NCI-H774 (cell line): ENCODE data around the gene CHST12.
"Not testable (repeated sequence)": the region's sequence is repeated elsewhere in the genome, so short reads cannot be mapped to it uniquely, and the experiment has no call there.

Experiments used
- DNase-seq: peaks from one replicate; lab custom pipeline; 2025; lab: John Stamatoyannopoulos, UW

The CHST12 gene

DNA sequence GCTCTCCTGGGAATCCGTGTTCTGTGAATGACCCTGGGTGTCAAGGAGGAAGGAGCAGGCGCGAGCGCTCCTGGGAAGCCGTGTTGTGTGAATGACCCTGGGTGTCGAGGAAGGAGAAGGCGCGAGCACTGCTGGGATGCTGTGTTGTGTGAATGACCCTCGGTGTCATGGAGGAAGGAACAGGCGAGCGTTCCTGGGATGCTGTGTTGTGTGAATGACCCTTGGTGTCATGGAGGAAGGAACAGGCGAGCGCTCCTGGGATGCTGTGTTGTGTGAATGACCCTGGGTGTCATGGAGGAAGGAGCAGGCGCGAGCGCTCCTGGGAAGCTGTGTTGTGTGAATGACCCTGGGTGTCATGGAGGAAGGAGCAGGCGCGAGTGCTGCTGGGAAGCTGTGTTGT lies 25.3 kb upstream of the CHST12 start:
- DNase-seq, result not testable (repeated sequence)

DNA sequence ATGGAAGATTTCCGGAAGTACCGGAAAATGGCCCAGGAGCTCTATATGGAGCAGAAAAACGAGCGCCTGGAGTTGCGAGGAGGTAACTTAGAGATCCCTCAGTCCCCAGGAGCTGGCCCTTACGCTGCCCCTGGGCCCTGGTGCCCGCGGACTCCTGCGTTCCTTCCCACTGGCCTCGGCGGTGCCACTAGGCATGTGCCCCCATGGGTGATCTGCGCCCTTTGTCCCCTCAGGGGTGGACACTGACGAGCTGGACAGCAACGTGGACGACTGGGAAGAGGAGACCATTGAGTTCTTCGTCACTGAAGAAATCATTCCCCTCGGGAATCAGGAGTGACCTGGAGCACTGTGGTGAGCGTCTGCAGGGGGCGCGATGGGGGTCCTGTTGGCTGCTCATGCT lies 24.2 kb upstream of the CHST12 start:
- DNase-seq, result no peak

DNA sequence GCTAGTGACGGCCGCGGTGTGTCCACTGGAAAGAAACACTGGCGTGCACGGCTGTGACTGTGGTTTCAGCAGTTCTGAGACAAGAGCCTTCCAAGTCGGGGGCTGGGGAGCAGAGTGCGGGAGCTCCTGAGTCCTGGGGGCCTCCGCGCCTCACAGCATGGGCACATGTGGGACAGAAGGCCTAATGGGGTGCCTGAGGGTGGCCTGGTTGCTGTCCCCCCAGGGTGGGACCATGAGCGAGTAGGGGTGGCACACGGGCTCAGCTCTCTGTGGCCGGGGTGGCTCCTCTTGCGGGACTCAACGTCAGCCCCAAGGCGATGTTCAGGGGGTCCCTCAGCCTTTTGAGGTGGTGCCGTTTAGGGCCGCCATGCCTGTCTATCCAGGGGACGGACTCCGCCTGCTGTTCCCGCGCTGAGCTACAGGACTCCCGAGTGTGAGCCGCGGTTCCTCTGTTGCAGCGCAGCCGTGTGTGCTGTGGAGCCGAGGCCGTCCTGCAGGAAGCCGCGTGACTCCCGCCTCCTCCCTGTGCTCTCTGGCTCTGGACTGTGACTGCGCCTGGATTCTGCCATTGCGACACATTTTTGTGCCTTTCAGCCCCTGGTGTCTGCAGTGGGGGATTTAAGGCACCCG lies 23.5 kb upstream of the CHST12 start:
- DNase-seq, result no peak

- DNase-seq, result no peak
Observed at GRCh38 chr7:2380461-2380860, 22.9 kb upstream of the CHST12 start.

DNA sequence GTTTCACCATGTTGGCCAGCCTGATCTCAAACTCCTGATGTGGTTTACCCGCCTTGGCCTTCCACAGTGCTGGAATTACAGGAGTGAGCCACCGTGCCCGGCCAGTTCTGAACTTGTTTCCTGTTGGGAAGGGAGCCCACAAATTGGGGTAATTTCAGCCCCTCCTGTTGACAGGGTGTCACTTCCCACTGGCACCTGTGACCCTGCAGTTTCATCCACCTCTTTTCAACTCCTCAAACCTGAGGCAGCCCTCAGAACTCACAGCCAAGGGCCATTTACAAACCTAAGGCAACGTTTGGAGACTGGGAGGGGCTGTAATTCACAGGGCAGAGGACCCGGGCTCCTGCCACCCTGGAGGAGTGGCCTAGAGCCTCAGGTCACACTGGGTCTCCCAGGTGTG lies 22.2 kb upstream of the CHST12 start:
- DNase-seq, result no peak

- DNase-seq, result no peak
Observed at GRCh38 chr7:2381881-2382509, 21.4 kb upstream of the CHST12 start.

DNA sequence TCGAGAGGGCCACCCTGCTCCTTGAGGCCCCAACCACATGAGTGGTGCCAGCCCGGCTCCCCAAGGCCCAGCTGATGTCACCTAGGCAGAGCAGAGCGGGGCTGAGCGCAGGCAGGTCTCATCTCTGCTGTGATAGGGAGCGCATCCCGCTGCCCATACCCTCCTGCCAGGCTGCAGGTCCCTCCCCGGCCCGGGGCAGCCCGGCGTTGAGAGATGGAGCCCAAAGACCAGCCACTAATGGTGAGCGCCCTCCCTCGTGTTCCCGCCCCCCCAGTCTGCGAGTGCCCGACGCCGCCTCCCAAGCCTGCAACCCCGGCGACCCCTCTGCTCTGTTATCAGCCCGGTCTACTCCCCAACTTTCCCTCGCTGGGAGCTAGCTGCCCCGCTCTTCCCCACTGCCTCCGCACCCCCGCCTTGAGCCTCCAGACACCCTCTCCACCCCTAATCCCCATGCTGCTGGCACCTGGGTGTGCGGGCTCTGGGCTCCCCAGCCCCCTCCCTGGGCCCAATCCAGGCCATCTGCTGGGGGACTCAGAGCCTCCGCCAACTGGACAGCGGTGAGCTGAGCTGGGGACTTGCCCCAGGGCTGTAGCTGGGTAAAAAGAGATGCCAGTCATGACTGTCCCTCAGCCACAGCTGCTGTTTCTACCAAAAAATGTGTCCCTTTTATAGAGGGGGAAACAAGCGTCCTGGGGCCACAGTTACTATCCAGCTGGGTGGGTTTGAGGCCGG lies 19.7 kb upstream of the CHST12 start:
- DNase-seq, result no peak

- DNase-seq, result no peak
Observed at GRCh38 chr7:2384354-2385243, 18.8 kb upstream of the CHST12 start.

- DNase-seq, result not testable (repeated sequence)
Observed at GRCh38 chr7:2386122-2386521, 17.3 kb upstream of the CHST12 start.

DNA sequence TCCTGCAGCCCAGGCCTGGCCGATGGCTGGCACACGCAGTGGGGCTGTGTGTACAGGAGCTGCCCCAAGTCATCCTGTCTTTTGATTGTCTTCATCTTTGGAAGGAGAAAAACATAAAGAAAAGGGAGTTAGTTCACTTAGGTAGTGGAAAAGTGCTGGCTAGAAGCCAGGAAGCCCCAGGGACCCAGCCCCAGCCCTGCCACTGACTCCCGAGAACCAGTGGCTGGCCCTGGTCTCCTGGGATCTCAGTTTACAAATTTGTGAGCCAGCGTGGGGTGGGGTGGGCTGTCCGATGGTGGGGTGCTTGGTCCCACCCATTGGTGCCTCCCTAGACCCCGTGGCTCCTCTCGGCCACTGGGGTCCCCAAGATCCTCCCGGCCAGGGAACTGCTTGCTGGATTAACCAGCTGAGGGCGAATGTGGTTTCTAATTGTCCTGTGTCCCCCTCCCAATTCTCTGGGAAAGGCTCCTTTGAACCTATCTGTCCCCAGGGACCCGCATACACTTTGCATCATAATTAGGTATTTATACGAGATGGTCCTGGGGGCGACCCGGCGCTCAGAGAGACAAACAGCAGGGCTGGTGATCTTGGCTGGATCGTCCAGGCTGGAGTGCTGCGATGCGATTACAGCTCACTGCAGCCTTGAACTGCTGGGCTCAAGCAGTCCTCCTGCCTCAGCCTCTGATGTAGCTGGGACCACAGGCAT lies 16.3 kb upstream of the CHST12 start:
- no peak for DNase-seq

DNA sequence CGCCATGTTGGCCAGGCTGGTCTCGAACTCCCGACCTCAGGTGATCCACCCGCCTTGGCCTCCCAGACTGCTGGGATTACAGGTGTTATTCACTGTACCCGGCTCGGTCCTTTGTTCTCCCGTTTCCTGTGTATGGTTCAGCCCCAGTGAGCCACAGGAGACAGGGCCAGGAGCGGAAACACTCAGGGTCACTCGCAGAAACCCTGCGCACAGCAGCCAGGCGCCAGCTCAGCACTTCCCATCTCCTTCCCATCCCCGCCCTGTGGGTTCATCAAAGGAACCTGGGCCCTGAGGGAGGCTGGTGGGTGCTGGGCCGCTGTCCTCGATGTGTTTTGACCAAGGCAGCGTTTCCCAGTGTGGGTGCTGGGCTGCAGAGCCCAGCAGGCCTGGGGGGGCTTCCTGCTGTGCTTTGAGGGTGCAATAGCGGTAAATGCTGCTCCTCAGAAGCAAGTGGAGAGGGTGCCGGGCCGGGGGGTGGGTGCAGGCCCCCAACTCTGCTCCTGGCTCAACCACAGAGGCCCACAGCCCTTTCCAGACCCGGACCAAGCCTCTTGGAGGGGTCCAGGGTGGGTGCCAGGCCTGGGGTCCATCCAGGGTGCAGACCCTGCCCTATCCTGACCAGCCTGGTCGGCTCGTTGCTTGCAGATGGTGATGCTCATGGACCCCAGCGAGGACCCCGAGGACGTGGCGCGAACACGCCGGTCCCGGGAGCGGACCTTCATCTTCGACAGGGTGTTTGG lies 15.3 kb upstream of the CHST12 start:
- DNase-seq, result no peak

DNA sequence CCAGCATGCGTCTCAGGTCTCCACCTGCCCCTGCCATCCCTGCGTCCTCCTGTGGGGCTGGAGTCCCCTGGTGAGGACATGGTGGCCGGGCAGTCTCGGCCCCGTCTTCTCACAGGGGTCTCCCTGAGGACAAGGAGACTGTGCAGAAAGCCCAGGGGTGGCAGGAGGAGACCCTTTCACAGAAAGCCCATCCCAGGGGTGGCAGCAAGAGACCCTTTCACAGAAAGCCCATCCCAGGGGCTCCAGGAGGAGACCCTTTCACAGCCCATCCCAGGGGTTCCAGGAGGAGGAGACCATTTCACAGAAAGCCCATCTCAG lies 14.8 kb upstream of the CHST12 start:
- no peak for DNase-seq

GRCh38 chr7:2390020-2390816 lies 13.2 kb upstream of the CHST12 start:
- not testable (repeated sequence) for DNase-seq

DNA sequence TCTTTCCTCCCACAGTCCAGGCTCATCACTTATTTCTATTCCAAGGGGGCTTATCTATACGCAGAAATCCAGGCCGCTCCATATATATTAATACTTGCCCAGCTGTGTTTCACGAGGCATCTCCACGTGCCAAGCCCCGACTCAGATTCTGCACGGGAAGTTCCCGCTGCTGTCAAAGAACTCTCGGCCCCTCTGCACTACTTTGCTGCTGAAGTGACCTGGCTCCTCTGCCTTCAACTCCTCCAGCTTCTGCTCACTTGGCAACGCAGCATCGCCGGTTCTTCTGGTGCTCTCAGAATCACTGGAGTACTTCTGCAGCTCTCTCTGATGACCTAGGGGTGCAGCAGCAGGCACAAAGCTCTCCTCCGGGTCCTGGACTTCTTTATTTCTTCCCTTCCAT lies 9.7 kb upstream of the CHST12 start:
- no peak for DNase-seq

DNA sequence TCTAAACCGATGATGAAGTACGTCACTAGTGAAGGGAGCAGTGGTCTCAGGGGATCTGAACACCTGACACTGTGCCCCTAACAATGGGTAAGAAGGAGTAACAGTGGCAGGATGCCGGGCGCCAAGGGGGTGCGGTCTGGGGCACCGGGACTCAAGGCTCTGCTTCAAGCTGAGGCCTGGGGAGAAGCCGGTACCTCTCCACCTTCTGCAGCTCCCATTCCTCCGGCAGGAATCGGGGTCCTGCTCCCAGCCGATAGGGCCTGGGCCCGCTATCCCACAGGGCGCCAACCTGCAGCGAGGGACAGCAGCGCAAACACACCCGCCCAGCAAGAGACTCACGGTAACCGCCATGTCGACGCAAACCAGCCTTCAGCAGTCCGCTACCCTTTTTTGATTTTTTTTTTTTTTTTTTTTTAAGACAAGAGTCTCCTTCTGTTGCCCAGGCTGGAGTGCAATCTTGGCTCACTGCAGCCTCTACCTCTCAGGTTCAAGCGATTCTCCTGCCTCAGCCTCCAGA lies 8.8 kb upstream of the CHST12 start:
- DNase-seq, result no peak

DNA sequence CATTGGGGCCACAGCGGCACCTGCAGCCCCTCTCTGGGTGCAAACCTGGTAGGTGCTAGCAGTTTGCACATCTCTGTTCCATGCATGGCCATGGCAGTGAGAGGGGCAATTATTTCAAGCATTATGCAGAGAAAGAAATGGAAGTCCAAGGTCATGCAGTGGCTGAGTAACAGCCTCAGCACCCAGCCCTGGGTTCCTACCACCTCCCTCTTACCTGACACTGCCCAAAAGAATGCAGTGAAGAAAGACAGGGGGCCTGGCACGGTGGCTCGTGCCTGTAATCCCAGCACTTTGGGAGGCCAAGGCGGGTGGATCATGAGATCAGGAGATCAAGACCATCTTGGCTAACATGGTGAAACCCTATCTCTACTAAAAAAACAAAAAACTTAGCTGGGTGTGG lies 4.9 kb upstream of the CHST12 start:
- DNase-seq, result no peak

GRCh38 chr7:2399848-2400587 lies 3.4 kb upstream of the CHST12 start:
- DNase-seq, result no peak

GRCh38 chr7:2402687-2403013 lies 761 bp upstream of the CHST12 start:
- no peak for DNase-seq
